Medulla oblongata (tissue), 1 donor: ENCODE data around the gene POU5F1.
"Not testable (repeated sequence)": the region's sequence is repeated elsewhere in the genome, so short reads cannot be mapped to it uniquely, and the experiment has no call there.

Experiments used
- DNase-seq: peaks from one replicate; pipeline ENCODE4 v3.0.0-alpha.2; 2015; ENCODE audit errors: extremely low spot score

POU5F1 gene

GRCh38 chr6:31190488-31190887 is 20.0 kb upstream of the POU5F1 start:
- no peak for DNase-seq

- not testable (repeated sequence) for DNase-seq
Observed at GRCh38 chr6:31189223-31189622, 18.7 kb upstream of the POU5F1 start.

- DNase-seq = no peak
Observed at GRCh38 chr6:31187780-31188194, 17.3 kb upstream of the POU5F1 start.

DNA sequence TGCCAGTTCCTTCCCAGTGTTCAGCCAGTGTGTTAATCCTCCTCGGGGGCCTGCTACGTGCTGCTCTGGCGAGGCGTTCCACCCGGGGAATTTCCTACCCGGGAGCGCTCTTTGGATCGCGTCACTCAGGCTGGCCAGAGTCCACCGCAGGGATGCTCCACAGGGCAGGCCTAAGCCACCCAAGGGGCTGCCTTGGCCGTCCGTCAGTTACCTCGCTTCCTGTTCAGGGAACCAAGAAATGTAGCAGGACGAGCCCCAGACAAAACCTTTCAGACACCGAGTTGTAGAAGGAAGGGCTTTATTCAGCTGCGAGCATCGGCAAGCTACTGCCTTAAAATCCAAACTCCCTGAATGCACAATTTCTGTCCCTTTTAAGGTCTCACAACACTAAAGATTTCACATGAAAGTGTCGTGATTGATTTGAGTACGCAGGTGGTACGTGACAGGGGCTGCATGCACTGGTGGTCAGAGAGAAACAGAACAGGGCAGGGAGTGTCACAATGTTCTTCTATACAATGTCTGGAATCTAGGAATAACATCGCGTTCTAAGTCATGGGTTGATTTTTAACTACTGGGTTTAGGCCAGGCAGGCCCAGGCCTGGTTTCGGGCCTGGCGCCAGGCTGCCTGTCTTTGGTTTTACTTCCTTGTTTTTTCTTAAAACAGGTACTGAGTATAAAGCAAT is 15.7 kb upstream of the POU5F1 start:
- DNase-seq = no peak

- not testable (repeated sequence) for DNase-seq
Observed at GRCh38 chr6:31185695-31186051, 15.2 kb upstream of the POU5F1 start.

DNA sequence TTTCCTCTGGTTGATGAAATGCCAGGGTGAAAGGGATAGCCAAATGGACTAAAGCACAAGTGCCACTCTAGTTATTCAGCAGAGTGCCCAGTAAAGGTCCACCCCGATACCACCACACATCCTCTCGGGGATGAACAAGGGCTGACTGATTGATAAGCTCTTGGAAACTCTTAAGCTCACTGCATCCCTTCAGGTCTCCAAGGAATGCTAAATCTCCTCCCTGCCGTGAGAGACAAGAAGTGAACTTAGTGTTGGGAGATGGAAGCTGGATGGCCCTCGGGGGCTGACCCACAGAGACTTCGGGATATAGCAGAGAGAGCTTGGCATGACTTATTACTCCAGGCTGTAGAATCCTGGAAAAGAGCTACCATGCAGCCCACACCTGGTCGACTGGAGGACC is 13.4 kb upstream of the POU5F1 start:
- not testable (repeated sequence) for DNase-seq

DNA sequence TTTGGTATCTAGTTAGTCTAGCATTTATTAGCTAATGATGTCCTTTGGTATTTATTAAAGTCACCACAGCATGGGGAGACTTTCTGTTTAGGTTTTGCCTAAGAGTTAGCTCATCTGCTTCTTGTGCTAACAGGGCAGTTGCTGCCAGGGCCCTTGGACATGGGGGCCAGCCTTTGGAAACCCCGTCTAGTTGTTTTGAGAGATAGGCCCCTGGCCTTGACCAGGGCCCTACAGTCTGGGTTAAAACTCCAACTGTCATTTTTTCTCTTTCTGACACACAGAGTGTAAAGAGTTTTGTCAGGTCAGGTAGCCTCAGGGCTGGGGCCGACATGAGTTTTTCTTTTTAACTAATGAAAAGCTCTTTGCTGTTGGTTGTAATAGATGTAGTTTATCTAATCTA is 12.8 kb upstream of the POU5F1 start:
- not testable (repeated sequence) for DNase-seq

- DNase-seq = peak; percentile 67
Observed at GRCh38 chr6:31180500-31180899, 10.0 kb upstream of the POU5F1 start.

DNA sequence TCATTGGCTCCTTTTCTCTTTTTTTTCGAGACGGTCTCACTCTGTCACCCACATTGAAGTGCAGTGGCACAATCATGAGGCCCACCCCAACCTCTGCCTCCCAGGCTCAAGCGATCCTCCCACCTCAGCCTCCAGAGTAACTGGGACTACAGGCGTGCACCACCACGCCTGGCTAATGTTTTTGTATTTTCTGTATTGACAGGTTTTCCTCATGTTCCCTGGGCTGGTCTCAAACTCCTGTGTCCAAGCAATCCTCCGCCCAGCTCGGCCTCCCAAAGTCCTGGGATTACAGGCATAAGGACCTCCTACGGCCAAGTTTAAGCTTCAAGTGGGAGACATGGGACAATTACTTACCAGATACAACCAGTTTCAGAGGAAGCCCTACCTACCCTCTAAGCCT is 9.4 kb upstream of the POU5F1 start:
- no peak for DNase-seq

GRCh38 chr6:31179042-31179386 is 8.5 kb upstream of the POU5F1 start:
- no peak for DNase-seq

DNA sequence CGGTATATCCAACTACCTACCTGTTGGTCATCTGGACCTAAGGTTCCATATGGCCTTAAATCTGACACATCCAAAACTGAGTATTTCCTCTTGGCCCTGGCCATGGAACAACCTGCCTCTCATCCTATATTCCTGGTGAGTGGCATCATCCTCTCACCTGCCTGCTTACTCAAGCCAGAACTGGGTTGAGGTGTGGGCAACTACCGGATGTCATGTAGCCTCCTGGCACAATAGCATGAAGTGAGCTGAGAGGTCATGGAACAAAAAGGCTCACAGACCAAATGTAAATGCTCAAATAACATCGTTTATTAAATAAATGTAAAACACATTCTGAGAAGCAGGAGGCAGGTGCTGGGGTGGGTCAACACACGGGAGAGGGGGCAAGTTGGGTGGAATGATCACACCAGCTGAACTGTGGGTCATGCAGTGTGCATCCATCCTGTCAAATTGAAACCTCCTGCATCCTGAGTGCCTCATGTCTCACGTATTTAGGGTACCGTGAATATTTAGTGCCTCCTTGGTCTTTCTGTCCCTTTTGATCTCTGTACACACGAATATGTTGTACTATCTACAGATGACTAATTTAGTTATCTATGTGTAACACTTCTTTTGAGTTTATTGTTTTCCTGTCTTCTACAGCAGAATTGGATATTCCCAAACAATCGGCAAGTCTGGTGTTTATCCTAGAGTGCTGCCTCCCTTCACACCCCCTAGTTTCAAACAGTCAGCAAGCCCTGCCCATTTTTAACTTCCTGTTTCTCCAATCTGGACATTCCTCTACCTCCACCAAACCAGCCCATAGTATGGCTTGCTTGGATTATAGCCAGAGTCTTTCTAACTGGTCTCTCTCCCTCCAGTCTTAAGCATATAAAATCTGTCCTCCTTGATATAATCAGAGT is 7.9 kb upstream of the POU5F1 start:
- DNase-seq = no peak

- no peak for DNase-seq
Observed at GRCh38 chr6:31175971-31176370, 5.5 kb upstream of the POU5F1 start.

DNA sequence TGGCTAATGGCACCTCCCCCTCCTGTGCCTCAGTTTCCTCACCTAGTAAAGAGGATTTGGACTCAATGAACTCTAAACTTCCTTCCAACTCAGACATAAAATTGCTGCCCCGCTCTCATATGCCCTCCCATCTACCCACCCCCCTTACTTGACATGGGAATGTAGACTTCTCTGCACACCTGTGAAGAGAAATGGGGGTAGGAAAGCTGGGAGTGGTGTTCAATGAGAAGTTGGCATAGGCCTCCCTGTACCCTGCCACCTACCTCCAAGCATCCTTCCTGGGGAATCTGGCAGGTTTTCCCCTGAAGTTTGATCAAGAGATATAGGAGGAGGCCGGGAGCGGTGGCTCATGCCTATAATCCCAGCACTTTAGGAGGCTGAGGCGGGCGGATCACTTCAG is 3.9 kb upstream of the POU5F1 start:
- no peak for DNase-seq

- DNase-seq = no peak
Observed at GRCh38 chr6:31173406-31173805, 2.9 kb upstream of the POU5F1 start.

DNA sequence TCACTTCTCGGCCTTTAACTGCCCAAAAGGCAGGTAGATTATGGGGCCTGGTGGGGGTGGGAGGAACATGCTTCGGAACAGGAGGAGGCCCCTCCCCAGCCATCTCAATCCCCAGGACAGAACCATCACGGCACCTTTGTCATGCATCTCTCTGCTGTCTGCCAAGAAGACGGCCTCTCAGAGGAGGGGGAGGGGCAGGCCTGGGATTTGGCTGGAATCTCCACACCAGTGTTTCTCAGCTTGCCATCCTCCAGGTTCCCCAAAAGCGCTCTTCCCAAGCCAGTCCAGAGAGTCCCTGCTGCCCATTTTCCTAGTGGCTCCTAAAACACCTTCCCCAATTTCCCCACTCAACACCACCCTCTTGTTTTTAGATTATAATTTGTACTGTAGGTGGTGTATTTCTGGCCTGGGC is 2.5 kb upstream of the POU5F1 start:
- no peak for DNase-seq

DNA sequence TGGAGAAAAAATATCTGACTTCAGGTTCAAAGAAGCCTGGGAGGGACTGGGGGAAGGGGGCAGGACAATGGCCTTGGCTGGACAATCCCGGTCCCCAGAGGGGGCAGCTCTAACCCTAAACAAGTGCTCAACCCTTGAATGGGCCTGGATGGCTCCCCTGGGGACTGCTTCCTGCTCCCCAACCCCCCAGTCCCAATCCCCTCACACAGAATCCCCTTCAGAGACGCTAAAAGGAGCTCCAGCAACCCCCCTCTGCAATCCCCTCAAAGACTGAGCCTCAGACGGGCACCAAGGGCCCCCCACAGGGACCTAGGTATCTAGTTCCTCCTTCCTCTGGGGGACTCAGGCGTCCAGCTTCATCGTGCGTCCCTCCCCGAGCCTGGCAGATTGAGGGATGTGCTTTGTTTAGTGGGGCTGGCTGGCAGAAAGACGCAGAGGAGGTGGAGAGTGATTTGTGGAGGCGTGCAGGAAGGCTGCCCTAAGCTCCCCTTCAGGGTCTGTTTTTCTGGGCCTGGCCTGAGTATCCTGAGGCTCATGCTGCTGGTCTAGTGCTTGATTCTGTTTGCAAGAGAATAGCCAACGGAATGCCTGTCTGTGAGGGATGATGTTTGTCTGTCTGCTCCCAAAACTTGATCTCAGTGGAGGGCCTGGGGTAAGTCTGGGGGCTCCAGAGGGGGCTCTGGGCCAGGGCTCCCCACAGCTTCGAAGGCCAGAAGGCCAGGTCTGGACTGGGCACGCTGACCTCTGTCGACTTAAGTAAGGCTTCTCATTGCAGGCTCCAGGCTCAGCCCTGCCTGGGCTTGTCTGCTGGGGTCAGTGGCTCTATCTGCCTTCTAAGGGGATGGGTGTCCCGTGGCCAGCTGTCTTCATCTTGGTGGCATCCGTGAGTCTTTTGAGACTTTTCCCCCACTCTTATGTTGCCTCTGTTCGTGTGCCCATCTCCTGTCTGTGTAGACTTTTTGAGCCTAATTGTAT is 1.7 kb upstream of the POU5F1 start:
- no peak for DNase-seq

GRCh38 chr6:31170987-31171671 is 647 bp upstream of the POU5F1 start:
- no peak for DNase-seq

GRCh38 chr6:31169858-31170599 is 453 bp downstream of the POU5F1 start:
- not testable (repeated sequence) for DNase-seq

GRCh38 chr6:31169123-31169857 is 1.2 kb downstream of the POU5F1 start:
- DNase-seq = no peak

GRCh38 chr6:31168606-31169005 is 1.9 kb downstream of the POU5F1 start:
- DNase-seq = no peak
